BLaER1 treated with 17β-estradiol and CSF1 and Interleukin-3, amounts not matched to agents 10 nM and 100 nM (cell line): ENCODE results near the gene GALNT9.

ENCODE experiments used
- H3K27ac ChIP-seq, 11 experiments: shearing (Covaris generic); formaldehyde crosslinking; 2 replicates each; pipeline ENCODE4 v1.8.1; 2022
- H3K27me3 ChIP-seq, 11 experiments: shearing (Covaris generic); formaldehyde crosslinking; 2 replicates each; pipeline ENCODE4 v1.8.1; 2022
- H3K36me3 ChIP-seq, 11 experiments: shearing (Covaris generic); formaldehyde crosslinking; 2 replicates each; pipeline ENCODE4 v1.8.1; 2022
- H3K4me1 ChIP-seq, 10 experiments: shearing (Covaris generic); formaldehyde crosslinking; 2 replicates each; pipeline ENCODE4 v1.8.1; 2022
- H3K4me2 ChIP-seq, 11 experiments: shearing (Covaris generic); formaldehyde crosslinking; 2 replicates each; pipeline ENCODE4 v1.8.1; 2022
- H3K4me3 ChIP-seq, 10 experiments: shearing (Covaris generic); formaldehyde crosslinking; 2 replicates each; pipeline ENCODE4 v1.8.1; 2022
- H3K9ac ChIP-seq, 11 experiments: shearing (Covaris generic); formaldehyde crosslinking; 2 replicates each; pipeline ENCODE4 v1.8.1; 2022
- H3K9me3 ChIP-seq, 11 experiments: shearing (Covaris generic); formaldehyde crosslinking; replicated peaks in 1 of 11; 2 replicates each; pipeline ENCODE4 v1.8.1; 2022
- H4K20me1 ChIP-seq, 11 experiments: shearing (Covaris generic); formaldehyde crosslinking; 2 replicates each; pipeline ENCODE4 v1.8.1; 2022
- Cebpa-rat ChIP-seq, 11 experiments: shearing (Covaris generic); IDR thresholded peaks; 2 replicates each; pipeline ENCODE4 v1.8.1; 2022

Gene GALNT9

DNA sequence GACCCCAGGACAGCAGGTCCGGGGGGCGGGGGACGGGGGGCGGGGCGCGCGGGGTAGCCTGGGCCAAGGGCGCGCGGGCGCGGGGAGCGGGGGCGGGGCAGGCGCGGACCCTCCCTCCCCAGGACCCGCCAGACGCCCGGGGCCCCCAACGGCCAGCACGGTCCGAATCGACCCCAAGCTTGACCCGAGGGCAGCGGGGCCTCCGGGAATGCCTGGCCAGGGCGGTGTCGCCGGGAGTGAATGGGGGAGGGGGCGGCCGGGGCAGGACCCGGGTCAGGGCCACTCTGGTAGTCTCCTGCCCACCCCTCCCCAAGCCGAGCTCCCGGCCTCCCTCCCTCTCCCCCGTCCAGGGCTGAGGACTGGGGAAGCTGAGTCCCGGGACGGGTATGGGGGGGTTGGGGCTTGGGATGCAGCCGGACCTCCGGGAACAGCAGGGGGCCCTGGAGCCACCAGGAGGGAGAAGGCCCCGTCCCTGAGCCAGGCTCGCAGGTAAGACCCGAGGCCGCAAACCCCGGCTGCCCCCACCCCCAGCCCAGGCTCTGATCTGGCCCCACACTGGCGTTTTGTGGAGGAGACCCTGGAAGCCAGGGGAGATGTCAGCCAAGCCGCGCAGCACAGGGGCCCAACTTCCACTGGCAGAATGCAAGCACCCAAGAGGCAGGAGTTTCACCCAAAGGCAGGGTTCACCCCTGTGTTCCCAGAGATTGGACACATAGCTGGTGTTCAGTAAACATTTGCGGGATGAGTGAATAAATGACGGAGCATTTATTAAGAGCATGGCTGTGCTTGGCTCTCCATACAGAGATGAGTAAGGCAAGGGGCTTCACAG lies 545 bp upstream of the GALNT9 start:
- H3K36me3 ChIP-seq: no peaks in the 10 kb centered on the region
- H3K4me3 ChIP-seq: no peak overlapping the region
- TF ChIP-seq Cebpa-rat (IDR thresholded peaks at IDR 0.05): no peak
- H3K27ac ChIP-seq: no peak overlapping the region
- peaks cover 20 to 37% (median 28%) of the 10 kb centered on the region in 11 experiments for H3K27me3 ChIP-seq
- H4K20me1 ChIP-seq: peaks cover 0 to 5% (median 0%) of the 10 kb centered on the region in 11 experiments; a peak in 2 of 22 replicates
- H3K4me1 ChIP-seq: peaks cover 41 to 43% (median 42%) of the 10 kb centered on the region in 10 experiments
- peaks cover 12 to 24% (median 16%) of the 10 kb centered on the region in 11 experiments; a peak in 21 of 22 replicates for H3K9me3 ChIP-seq
- no peak overlapping the region for H3K4me2 ChIP-seq
- no peak overlapping the region for H3K9ac ChIP-seq

DNA sequence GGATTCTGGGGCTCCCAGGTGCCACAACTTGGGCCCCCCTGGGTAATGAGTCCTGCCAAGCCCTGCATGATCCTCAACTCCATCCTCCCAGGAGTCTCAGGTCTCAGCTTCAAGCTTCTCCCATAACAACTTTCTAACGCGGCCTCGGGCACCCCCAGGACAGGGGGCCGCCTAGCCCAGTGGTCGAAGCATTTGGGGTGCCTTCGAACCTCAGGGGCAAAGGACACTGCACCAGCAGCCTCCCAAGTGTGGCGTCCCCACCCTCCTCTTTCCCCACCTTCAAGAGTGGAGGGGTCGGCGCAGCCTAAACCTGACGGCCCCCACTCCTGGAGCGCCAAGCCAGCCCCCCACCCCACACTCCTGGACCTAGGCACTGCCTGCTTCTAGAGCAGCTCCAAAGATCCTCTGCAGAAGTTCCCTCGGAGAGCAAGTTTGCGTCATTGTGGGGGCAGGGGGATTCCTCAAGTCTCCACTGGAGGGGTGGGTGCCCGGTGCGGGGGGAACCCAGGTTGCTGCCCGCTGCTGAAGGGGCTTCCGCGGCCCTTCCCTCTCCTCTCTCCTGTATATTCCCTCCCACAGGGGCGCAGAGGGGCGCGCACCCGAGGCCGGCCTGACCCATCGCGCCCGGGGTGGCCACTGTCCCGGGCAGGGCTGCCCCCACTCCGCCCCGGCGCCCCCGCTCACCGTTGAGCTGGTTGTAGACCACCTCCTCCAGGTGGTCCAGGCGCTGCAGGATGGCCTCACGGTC lies 933 bp downstream of the GALNT9 start:
- Histone ChIP-seq H3K9me3 (peaks cover 12 to 23% (median 15%) of the 10 kb centered on the region in 11 experiments; a peak in 21 of 22 replicates), H3K27ac (peak overlapping the region in 9 of 11 experiments; percentile 73 to 88 (median 78); a peak in 18 of 22 replicates), H3K27me3 (peaks cover 20 to 44% (median 28%) of the 10 kb centered on the region in 11 experiments), H3K4me3 (peak overlapping the region in 9 of 10 experiments; percentile 10 to 54 (median 35); a peak in 13 of 20 replicates), H4K20me1 (peaks cover 0 to 5% (median 0%) of the 10 kb centered on the region in 11 experiments; a peak in 2 of 22 replicates), H3K4me1 (peaks cover 54 to 58% (median 57%) of the 10 kb centered on the region in 10 experiments), H3K9ac (peak overlapping the region in 8 of 11 experiments; percentile 44 to 76 (median 68); a peak in 12 of 22 replicates), H3K36me3 (no peaks in the 10 kb centered on the region), H3K4me2 (peak overlapping the region; percentile 73 to 98 (median 96))
- TF ChIP-seq Cebpa-rat (IDR thresholded peaks at IDR 0.05): no peak

DNA sequence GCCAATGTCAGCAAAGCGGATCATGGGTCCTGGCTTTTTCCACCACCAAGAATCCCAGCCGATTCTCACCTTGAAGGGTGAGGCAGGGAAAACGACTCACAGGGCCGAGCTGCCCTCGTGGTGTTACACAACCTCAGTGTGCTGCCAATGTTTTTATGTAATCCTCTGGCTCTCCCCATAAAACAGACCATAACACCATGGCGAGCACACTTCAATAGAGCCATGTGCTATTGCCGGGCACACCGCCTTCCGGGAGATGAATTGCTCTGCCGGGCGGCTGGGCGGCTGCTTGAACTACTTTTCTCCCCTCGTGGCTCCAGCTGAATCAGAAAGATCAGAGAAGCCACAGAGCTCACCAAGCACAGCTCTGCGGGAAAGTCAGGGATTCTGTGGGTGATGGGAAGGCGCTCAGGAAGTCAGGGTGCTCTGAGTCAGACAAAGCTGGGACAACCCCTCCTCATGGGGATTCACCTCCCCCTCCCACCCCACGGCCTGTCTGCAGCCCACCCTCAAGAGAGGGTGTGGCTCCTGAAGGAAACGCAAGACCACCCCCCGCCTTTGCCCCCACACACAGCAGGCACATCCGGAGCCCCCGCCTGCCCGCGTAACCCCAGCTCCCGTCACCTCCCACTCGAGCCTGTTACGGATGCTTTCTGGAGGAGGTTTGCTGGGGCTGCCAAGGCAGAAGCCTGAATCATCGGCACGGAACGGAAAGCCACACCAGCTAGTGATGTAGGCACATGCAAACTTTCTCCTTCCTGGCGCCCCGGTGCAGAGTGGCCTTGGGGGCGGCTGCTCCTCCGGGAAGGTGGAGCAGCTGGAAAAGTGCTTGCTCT lies 1.8 kb downstream of the GALNT9 start:
- Histone ChIP-seq H3K4me2 (peak overlapping the region; percentile 73 to 98 (median 96)), H3K9me3 (peaks cover 3 to 14% (median 6%) of the 10 kb centered on the region in 11 experiments; a peak in 19 of 22 replicates), H3K27ac (peak overlapping the region in 10 of 11 experiments; percentile 35 to 88 (median 77); a peak in 19 of 22 replicates), H3K4me3 (peak overlapping the region in 9 of 10 experiments; percentile 10 to 54 (median 35); a peak in 16 of 20 replicates), H3K36me3 (no peaks in the 10 kb centered on the region), H3K9ac (peak overlapping the region in 10 of 11 experiments; percentile 40 to 76 (median 68); a peak in 18 of 22 replicates), H3K27me3 (peaks cover 20 to 51% (median 29%) of the 10 kb centered on the region in 11 experiments), H4K20me1 (peaks cover 0 to 5% (median 0%) of the 10 kb centered on the region in 11 experiments; a peak in 2 of 22 replicates), H3K4me1 (peaks cover 63 to 67% (median 66%) of the 10 kb centered on the region in 10 experiments)
- TF ChIP-seq Cebpa-rat (IDR thresholded peaks at IDR 0.05): peak in 6 of 11 experiments; percentile 35 to 63 (median 56); a peak in 7 of 22 replicates

DNA sequence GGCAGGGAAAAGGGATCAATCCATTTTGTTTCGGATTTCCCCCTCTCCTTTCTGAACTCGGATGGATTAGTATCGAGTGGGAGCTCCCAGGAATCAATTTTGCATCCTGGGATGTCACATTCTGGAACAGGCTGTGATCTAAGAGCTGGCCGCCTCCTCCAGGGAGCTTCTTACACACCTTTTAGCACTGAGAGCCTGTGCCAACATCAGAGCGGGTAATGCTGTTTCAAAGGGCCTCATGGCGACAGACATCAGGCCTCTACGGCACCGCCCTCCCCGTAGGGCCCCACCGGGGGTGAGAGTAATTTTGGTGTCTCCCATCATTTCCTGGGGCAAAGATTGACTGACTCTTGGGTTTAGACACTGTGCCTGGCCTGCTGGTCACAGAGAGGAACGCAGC lies 2.7 kb downstream of the GALNT9 start:
- Histone ChIP-seq H3K9ac (peak overlapping the region in 10 of 11 experiments; percentile 17 to 76 (median 66); a peak in 19 of 22 replicates), H3K4me2 (peak overlapping the region; percentile 73 to 98 (median 96)), H3K4me3 (peak overlapping the region in 3 of 10 experiments; percentile 3 to 48 (median 20); a peak in 3 of 20 replicates), H3K4me1 (peaks cover 67 to 72% (median 69%) of the 10 kb centered on the region in 10 experiments), H3K27me3 (peaks cover 20 to 54% (median 31%) of the 10 kb centered on the region in 11 experiments), H3K9me3 (peaks cover 0 to 4% (median 0%) of the 10 kb centered on the region in 11 experiments; a peak in 2 of 22 replicates), H3K36me3 (no peaks in the 10 kb centered on the region), H4K20me1 (peaks cover 0 to 5% (median 0%) of the 10 kb centered on the region in 11 experiments; a peak in 2 of 22 replicates), H3K27ac (peak overlapping the region in 10 of 11 experiments; percentile 35 to 88 (median 77); a peak in 19 of 22 replicates)
- TF ChIP-seq Cebpa-rat (IDR thresholded peaks at IDR 0.05): no peak

DNA sequence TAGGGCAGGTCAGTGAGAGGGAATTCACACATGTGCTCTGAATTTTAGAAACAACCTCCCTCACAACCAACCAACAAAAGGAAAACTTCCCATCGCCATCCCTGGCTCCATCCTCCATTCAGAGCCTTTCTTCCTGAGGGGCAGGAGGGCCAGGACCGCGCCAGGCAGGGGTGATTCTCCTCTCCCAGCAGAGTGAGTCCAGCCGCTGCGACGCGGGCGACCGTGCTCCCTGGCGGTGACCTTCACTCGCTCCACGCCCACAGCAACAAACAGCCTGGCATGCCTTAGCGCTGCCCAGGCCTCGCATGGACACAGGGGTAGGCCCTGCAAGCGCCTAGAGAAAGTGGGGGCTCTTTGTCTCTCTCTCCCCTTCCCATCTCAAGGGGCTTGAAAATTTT lies 3.7 kb downstream of the GALNT9 start:
- peaks cover 19 to 44% (median 28%) of the 10 kb centered on the region in 11 experiments for H3K27me3 ChIP-seq
- H3K4me3 ChIP-seq: no peak overlapping the region
- H3K36me3 ChIP-seq: no peaks in the 10 kb centered on the region
- H3K9me3 ChIP-seq: no peaks in the 10 kb centered on the region
- TF ChIP-seq Cebpa-rat (IDR thresholded peaks at IDR 0.05): no peak
- H3K27ac ChIP-seq: peak overlapping the region in 1 of 11 experiments; percentile 7; a peak in 1 of 22 replicates
- peaks cover 67 to 72% (median 69%) of the 10 kb centered on the region in 10 experiments for H3K4me1 ChIP-seq
- no peak overlapping the region for H3K9ac ChIP-seq
- peak overlapping the region; percentile 73 to 98 (median 96); a peak in 21 of 22 replicates for H3K4me2 ChIP-seq
- peaks cover 0 to 5% (median 0%) of the 10 kb centered on the region in 11 experiments; a peak in 2 of 22 replicates for H4K20me1 ChIP-seq

DNA sequence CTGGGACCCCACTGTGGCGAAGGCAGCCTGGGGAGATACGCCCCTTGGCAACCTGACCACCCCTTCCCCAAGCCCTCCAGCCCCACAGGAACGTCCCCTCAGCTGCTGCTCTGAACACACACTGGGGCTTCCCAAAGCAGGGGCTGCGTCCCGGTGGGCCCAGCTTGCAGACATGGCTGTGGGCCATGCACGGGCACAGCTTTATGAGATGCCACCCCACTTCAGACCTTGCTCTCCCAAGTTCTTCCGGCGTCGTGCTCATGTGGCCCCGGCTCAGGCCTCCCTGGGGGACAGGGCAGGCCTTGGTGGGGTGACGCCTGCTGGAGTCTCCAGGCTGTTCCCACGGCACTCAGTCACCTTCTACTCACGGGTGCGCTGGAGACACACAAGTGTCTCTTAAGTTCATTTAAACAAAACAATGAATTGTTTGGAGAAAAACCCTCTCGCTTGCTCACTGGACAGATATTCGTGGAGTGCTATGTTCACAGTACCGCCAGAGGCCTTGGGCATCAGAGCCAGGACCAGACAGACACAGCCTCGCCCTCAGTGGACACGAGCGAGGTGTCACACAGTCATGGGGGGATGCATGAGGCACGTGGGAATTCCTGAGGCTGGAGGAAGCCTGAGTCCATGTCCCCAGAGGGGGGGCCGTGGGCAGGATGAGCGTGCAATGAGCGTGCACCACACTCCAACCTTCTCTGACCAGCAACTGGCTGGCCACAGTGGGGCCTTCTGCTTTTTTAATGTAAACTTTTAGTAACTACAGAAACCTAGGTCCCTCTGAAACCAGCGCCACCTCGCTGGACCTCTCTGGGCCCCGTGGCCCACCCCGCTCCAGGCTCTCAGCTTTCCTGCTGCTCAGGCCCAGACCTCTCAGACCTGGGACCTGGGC lies 4.3 kb downstream of the GALNT9 start:
- Histone ChIP-seq H4K20me1 (peaks cover 0 to 5% (median 0%) of the 10 kb centered on the region in 11 experiments; a peak in 2 of 22 replicates), H3K27ac (peak overlapping the region in 1 of 11 experiments; percentile 7; a peak in 1 of 22 replicates), H3K9me3 (no peaks in the 10 kb centered on the region), H3K27me3 (peaks cover 13 to 38% (median 22%) of the 10 kb centered on the region in 11 experiments), H3K4me3 (no peak overlapping the region), H3K36me3 (no peaks in the 10 kb centered on the region), H3K4me1 (peaks cover 67 to 72% (median 69%) of the 10 kb centered on the region in 10 experiments), H3K4me2 (peak overlapping the region; percentile 73 to 98 (median 96); a peak in 20 of 22 replicates), H3K9ac (no peak overlapping the region)
- no peak for TF ChIP-seq Cebpa-rat (IDR thresholded peaks at IDR 0.05)

DNA sequence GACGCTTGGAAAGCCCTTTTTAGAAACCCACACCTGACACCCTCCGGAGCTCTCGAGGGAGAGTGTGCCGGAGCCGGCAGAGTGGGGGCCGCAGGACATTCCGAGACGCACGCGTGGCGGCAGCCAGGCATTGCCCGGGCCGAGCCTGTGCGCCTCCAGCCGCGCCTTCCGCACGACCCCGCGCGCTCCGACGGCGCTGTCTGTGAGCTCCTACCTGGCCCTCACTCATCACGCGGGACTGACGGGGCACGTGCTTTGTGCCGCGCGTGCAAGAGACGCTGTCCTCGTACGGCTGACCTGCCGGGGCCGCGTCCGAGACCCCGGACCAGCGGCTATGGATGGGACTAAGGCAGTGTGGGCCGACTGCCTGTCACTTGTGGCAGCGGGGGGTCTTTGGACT lies 5.2 kb downstream of the GALNT9 start:
- Histone ChIP-seq H3K27me3 (peaks cover 9 to 32% (median 16%) of the 10 kb centered on the region in 11 experiments), H3K9me3 (no peaks in the 10 kb centered on the region), H3K9ac (no peak overlapping the region), H3K36me3 (no peaks in the 10 kb centered on the region), H3K4me1 (peaks cover 68 to 76% (median 71%) of the 10 kb centered on the region in 10 experiments), H4K20me1 (peaks cover 0 to 5% (median 0%) of the 10 kb centered on the region in 11 experiments; a peak in 2 of 22 replicates), H3K4me3 (no peak overlapping the region), H3K4me2 (peak overlapping the region in 9 of 11 experiments; percentile 62 to 97 (median 86); a peak in 17 of 22 replicates), H3K27ac (0 out of 22 replicates have a peak overlapping the region, but pooled peaks of 1 of the 11 experiments have one; percentile 29)
- no peak for TF ChIP-seq Cebpa-rat (IDR thresholded peaks at IDR 0.05)
